OCI-LY7 (cell line): ENCODE results near the gene CFAP58. TPM values are rescaled to one million over a fixed set of nuclear protein-coding genes. Genes with fewer than 3 reads are reported as not detected.

Experiments
- BruUV-seq: library from RNA; stranded (reverse); fragments of 400-500 nt; replicated peaks from 2 replicates; lab custom pipeline; 2021; lab: Mats Ljungman, UMichigan
- CTCF ChIA-PET: fragments of 300-600 bp; sonication (Branson Sonifier 250); formaldehyde crosslinking; loops from one replicate; lab custom pipeline; 2022; ENCODE audit warnings: antibody characterized with exemption; ENCODE audit not compliant: unreplicated experiment; lab: Charles Lee
- POLR2A ChIA-PET: fragments of 300-600 bp; sonication (Branson Sonifier 250); formaldehyde crosslinking; loops from one replicate; lab custom pipeline; 2022; ENCODE audit warnings: antibody characterized with exemption; lab: Charles Lee
- DNase-seq: peaks from one replicate; pipeline ENCODE4 v3.0.0-alpha.2; 2015; ENCODE audit warnings: low spot score
- H2AFZ ChIP-seq: fragments of 200-600 bp; sonication (generic), shearing (Covaris generic); 2 replicates; pipeline ENCODE4 v1.6.1; 2014; ENCODE audit warnings: mild to moderate bottlenecking, antibody characterized with exemption, low read length, moderate library complexity
- H3K27ac ChIP-seq: fragments of 200-600 bp; sonication (generic); 2 replicates; pipeline ENCODE4 v1.5.1; 2014; ENCODE audit warnings: mixed run types, low read depth, mild to moderate bottlenecking, moderate library complexity, low read length, inconsistent platforms; ENCODE audit not compliant: poor library complexity, severe bottlenecking
- H3K36me3 ChIP-seq: fragments of 200-600 bp; sonication (generic); 2 replicates; pipeline ENCODE4 v1.6.1; 2014; ENCODE audit warnings: mild to moderate bottlenecking, antibody characterized with exemption, low read length, moderate library complexity, mixed read lengths; ENCODE audit not compliant: insufficient read depth
- H3K4me1 ChIP-seq: fragments of 200-600 bp; sonication (generic); 2 replicates; pipeline ENCODE4 v1.5.1; 2014; ENCODE audit warnings: mild to moderate bottlenecking, low read length; ENCODE audit not compliant: insufficient read depth, poor library complexity, severe bottlenecking
- H3K4me2 ChIP-seq: fragments of 200-600 bp; sonication (generic); 2 replicates; pipeline ENCODE4 v1.6.1; 2014; ENCODE audit warnings: mild to moderate bottlenecking, low read length
- H3K4me3 ChIP-seq: fragments of 200-600 bp; sonication (generic); 2 replicates; pipeline ENCODE4 v1.5.1; 2014; ENCODE audit warnings: mild to moderate bottlenecking, low read depth, low read length; ENCODE audit not compliant: poor library complexity, severe bottlenecking
- H3K79me2 ChIP-seq: fragments of 200-600 bp; sonication (generic); 2 replicates; pipeline ENCODE4 v1.6.1; 2016; ENCODE audit warnings: low read depth, mild to moderate bottlenecking, low read length, moderate library complexity, mixed read lengths; ENCODE audit not compliant: insufficient read depth
- H3K9me2 ChIP-seq: fragments of 200-600 bp; sonication (generic); 2 replicates; pipeline ENCODE4 v1.6.1; 2016; ENCODE audit warnings: mild to moderate bottlenecking, low read length, mixed read lengths; ENCODE audit not compliant: insufficient read depth
- H3K9me3 ChIP-seq: fragments of 200-600 bp; sonication (generic); 2 replicates; pipeline ENCODE4 v1.6.1; 2014; ENCODE audit warnings: mild to moderate bottlenecking, mixed run types, low read length, mixed read lengths
- H4K20me1 ChIP-seq: fragments of 200-600 bp; sonication (generic); 2 replicates; pipeline ENCODE4 v1.6.1; 2014; ENCODE audit warnings: mild to moderate bottlenecking, antibody characterized with exemption, low read length, moderate library complexity, mixed read lengths; ENCODE audit not compliant: insufficient read depth
- EZH2phosphoT487 ChIP-seq: fragments of 200-600 bp; sonication (generic); IDR thresholded peaks from 2 replicates; pipeline ENCODE4 v1.6.1; 2018; ENCODE audit warnings: low read depth, borderline replicate concordance, mild to moderate bottlenecking, mixed run types, antibody characterized with exemption, low read length, moderate library complexity, mixed read lengths
- intact Hi-C: fragments of 100-400 bp; cut with micrococcal nuclease; formaldehyde crosslinking; loops from one replicate; pipeline ENCODE4 v1.10.0; 2022; ENCODE audit not compliant: unreplicated experiment
- total RNA-seq, 2 experiments: library from RNA; depleted of rRNA in 1 of 2; stranded (reverse); fragments of >200 nt in 1 of 2; shearing (Covaris generic) in 1 of 2; gene quantifications; 2 replicates each; pipeline ENCODE4 v1.2.3, GENCODE V29; 2014 to 2022
- TF ChIP-seq, protein P1 (sequence below): fragments of 200-600 bp; sonication (generic); conservative IDR thresholded peaks from 2 replicates; pipeline ENCODE4 v1.5.1; 2014; ENCODE audit warnings: mild to moderate bottlenecking, antibody characterized with exemption, low read length, moderate library complexity, mixed read lengths

The CFAP58 gene
- total RNA-seq, 2 experiments from 2014 or later: 0.09 to 1.5 TPM

DNA sequence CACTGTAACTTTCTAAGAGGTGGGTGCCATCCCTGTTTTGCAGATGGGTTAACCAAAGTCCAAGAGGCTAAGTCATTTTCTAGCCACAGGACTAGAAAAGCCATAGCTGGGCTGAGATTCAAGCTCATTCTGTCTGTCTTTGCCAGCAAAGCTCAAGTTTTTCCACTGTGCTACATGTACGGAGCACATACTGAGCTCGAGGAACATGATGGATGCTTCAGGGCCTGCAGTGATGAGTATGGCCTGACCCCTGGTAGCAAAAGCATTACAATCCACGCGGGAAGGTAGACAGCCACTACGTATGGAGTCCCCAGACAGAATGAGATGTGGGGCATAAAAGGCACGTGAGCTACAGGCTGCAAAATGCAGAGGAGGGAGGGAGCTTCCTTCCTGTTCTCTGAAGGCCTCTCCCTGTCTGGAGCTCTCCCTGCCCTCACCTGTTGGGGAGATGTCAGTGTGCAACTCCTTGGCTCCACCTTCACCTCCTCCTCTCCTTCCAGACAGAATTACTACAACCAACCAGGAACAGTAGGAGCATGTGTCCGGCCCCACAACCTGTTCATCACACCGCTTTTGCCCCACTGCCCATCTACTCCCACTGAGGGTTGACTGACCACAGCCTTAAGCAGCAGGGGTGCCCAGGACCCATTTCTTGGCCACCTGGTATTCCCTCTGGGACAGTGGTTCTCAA lies 31.8 kb upstream of the CFAP58 start:
- H3K9me3 ChIP-seq: no peaks in the 10 kb centered on the region
- H3K4me1 ChIP-seq: peaks cover 78% of the 10 kb centered on the region
- H3K36me3 ChIP-seq: no peaks in the 10 kb centered on the region
- H2AFZ ChIP-seq: no peak overlapping the region
- peaks cover 22% of the 10 kb centered on the region for H4K20me1 ChIP-seq
- TF ChIP-seq, protein P1, sequence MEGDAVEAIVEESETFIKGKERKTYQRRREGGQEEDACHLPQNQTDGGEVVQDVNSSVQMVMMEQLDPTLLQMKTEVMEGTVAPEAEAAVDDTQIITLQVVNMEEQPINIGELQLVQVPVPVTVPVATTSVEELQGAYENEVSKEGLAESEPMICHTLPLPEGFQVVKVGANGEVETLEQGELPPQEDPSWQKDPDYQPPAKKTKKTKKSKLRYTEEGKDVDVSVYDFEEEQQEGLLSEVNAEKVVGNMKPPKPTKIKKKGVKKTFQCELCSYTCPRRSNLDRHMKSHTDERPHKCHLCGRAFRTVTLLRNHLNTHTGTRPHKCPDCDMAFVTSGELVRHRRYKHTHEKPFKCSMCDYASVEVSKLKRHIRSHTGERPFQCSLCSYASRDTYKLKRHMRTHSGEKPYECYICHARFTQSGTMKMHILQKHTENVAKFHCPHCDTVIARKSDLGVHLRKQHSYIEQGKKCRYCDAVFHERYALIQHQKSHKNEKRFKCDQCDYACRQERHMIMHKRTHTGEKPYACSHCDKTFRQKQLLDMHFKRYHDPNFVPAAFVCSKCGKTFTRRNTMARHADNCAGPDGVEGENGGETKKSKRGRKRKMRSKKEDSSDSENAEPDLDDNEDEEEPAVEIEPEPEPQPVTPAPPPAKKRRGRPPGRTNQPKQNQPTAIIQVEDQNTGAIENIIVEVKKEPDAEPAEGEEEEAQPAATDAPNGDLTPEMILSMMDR: no peak
- TF ChIP-seq EZH2phosphoT487: no peak
- H3K4me3 ChIP-seq: peak overlapping the region; percentile 19
- ChIA-PET CTCF (interaction anchor here (0.8 to 1.9 kb wide), 2 partner anchors 15 to 17 kb away, joined by 4 to 8 read pairs; partner anchors contain the start of gene ITPRIP), POLR2A (interaction anchor here (0.7 to 3.5 kb wide), 14 partner anchors 8 to 159 kb away, joined by 3 to 22 read pairs (median 4); partner anchors contain the start of gene ITPRIP)
- peak; percentile 40 for DNase-seq
- peak overlapping the region; percentile 70 for H3K27ac ChIP-seq
- BruUV-seq: no TSS peak
- peak overlapping the region; percentile 67 for H3K4me2 ChIP-seq
- peaks cover 76% of the 10 kb centered on the region for H3K79me2 ChIP-seq
- intact Hi-C loops: loop anchor here (1.0 kb wide), 2 partner anchors 15 to 27 kb away; no protein-coding TSS in a partner anchor
- H3K9me2 ChIP-seq: no peaks in the 10 kb centered on the region

DNA sequence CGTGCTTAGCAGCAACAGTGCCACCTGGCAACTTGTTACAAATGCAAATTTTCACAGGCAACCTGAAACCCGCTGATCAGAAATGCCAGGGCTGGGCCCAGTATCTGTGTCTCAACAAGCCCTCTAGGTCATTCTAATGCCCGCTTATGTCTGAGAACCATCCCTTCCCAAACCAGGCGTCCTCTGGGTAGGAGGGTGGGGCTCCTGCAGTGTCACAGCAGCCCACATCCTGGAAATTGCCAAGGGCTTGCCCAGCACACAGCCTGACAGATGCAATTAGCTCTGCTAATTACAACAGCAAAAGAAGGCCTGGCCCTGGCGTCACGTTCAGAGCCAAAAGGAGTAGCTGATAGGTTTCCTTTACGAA lies 31.2 kb upstream of the CFAP58 start:
- DNase-seq: peak; percentile 77
- TF ChIP-seq, protein P1: no peak
- TF ChIP-seq EZH2phosphoT487: no peak
- Histone ChIP-seq H3K4me1 (peaks cover 73% of the 10 kb centered on the region), H3K79me2 (peaks cover 74% of the 10 kb centered on the region), H3K27ac (peak overlapping the region; percentile 70), H3K9me2 (no peaks in the 10 kb centered on the region), H3K36me3 (no peaks in the 10 kb centered on the region), H3K4me2 (peak overlapping the region; percentile 67), H3K4me3 (peak overlapping the region; percentile 19), H2AFZ (no peak overlapping the region), H3K9me3 (no peaks in the 10 kb centered on the region), H4K20me1 (peaks cover 19% of the 10 kb centered on the region)
- no TSS peak for BruUV-seq
- ChIA-PET CTCF (interaction anchor here (0.6 to 1.9 kb wide), 2 partner anchors 16 to 609 kb away, joined by 3 to 8 read pairs; partner anchors contain the start of gene ITPRIP), POLR2A (interaction anchor here (0.8 to 3.5 kb wide), 8 partner anchors 11 to 33 kb away, joined by 3 to 22 read pairs (median 6); partner anchors contain the start of gene ITPRIP)
- intact Hi-C loops: loop anchor here (1.0 kb wide), 2 partner anchors 15 to 27 kb away; no protein-coding TSS in a partner anchor

DNA sequence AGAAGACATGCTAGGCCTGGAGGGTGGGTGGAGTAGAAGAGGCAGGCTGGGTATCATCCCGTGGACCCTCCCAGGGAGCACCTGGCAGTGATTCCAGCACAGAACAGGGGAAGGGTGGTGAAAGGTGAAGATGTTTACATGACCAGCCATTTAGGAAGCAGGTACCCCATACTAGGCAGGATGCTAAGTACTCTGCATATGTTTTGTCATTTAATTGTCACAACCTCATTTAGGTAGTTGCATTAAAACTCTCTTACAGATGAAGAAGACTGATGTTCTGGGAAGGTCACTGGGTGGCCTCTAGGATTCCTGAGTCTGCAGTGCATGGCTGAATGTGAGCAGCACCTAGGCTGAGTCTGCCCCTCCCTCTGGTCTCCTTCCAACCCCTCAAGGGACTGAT lies 30.5 kb upstream of the CFAP58 start:
- Histone ChIP-seq H3K79me2 (peaks cover 71% of the 10 kb centered on the region), H3K4me1 (peaks cover 66% of the 10 kb centered on the region), H2AFZ (no peak overlapping the region), H3K9me3 (no peaks in the 10 kb centered on the region), H3K9me2 (no peaks in the 10 kb centered on the region), H4K20me1 (peaks cover 18% of the 10 kb centered on the region), H3K4me3 (no peak overlapping the region), H3K4me2 (peak overlapping the region; percentile 67), H3K27ac (peak overlapping the region; percentile 70), H3K36me3 (no peaks in the 10 kb centered on the region)
- POLR2A ChIA-PET: interaction anchor here (2.7 to 3.5 kb wide), 3 partner anchors 11 to 15 kb away, joined by 9 to 22 read pairs (median 13); partner anchors contain the start of gene ITPRIP
- intact Hi-C loops: no loop called here
- no TSS peak for BruUV-seq
- CTCF ChIA-PET: interaction anchor here (0.6 to 1.9 kb wide), 2 partner anchors 15 to 610 kb away, joined by 3 to 8 read pairs; partner anchors contain the start of gene ITPRIP
- no peak for DNase-seq
- TF ChIP-seq, protein P1: no peak
- no peak for TF ChIP-seq EZH2phosphoT487
